ENCODE measurements around the gene SEPTIN2.

SEPTIN2 gene

DNA sequence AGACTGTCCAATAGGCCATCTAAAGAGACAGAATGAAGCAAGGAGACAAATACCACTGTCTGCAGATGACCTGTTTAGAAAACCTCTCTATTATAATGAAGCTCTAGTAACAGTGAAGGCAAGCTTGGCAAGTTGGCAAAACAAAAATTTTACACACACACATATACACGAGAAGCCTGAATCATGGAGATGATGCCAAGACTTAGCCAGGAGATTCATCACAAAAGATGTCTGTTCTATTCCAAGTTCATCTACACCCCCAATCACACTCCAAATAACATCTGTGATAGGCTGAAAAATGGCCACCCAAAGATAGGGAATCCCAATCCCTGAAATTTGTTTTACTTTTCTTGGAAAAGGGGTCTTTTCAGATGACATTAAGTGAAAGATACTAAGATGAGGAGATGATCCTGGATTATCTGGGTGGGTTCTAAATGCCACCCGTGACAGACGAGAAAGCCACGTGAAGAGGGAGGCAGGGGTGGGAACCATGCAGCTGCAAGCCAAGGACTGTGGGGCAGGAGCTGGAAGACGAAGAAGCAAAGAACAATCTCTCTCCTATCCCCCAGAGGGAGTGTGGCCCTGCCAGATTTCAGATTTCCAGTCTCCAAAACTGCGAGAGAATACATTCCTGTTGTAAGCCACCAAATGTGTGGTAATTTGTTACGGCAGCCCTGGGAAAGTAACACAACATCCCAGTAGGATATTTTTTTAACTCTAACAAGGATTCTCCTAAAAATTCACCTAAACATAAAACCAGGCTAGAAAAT is 20.2 kb upstream of the SEPTIN2 start:
- H3K4me1 Mint-ChIP-seq (ENCODE audit: low read depth), result peaks cover 36% of the 10 kb centered on the region
- H3K27ac Mint-ChIP-seq, result no peak overlapping the region
- DNase-seq (ENCODE audit: low spot score), result no peak
- no peaks in the 10 kb centered on the region for H3K9me3 Mint-ChIP-seq
- H3K4me3 Mint-ChIP-seq, result no peak overlapping the region
- H3K27me3 Mint-ChIP-seq (ENCODE audit: low read depth), result no peaks in the 10 kb centered on the region
- peaks cover 15% of the 10 kb centered on the region for H3K36me3 Mint-ChIP-seq (ENCODE audit: low read depth)

DNA sequence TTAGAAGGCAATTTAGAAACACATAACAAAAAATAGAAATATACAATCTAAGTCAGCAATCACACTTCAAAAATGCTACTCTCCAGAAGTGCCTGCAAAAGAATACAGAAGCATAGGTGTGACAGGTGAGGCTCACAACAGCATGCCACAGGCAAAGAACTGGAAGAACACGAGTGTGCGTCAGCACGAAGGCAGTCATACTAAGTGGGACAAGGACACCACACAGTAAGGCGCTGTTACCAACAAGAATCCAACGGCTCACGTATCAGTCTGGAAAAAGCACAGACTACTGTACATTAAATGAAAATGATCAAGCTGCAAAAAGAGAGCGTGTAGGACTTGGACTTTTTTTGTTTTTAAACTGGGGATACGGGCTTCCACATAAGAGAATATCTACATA is 19.0 kb upstream of the SEPTIN2 start:
- H3K27me3 Mint-ChIP-seq (ENCODE audit: low read depth), result no peaks in the 10 kb centered on the region
- no peaks in the 10 kb centered on the region for H3K9me3 Mint-ChIP-seq
- H3K36me3 Mint-ChIP-seq (ENCODE audit: low read depth), result peaks cover 15% of the 10 kb centered on the region
- no peak overlapping the region for H3K4me3 Mint-ChIP-seq
- H3K4me1 Mint-ChIP-seq (ENCODE audit: low read depth), result peaks cover 33% of the 10 kb centered on the region
- no peak for DNase-seq (ENCODE audit: low spot score)
- no peak overlapping the region for H3K27ac Mint-ChIP-seq

DNA sequence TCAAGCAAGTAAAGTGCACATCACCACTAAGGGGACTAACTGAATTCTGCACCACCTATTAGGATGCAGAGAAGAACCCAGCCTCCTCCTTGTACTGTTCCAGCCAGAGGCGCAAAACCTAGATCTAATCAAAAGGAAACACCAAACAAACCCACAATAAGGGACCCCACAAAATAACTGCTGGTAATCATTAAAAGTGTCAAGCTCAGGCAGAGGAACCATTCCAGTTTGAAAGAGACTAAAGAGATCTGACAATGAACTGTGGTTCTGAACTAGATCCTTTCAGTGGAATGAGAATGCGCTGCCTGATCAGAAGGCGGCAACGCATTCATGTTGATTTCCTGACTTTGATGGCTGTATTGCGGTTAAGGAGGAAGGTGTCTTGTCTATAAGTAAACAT is 17.1 kb upstream of the SEPTIN2 start:
- H3K4me1 Mint-ChIP-seq (ENCODE audit: low read depth), result peaks cover 31% of the 10 kb centered on the region
- DNase-seq (ENCODE audit: low spot score), result no peak
- H3K4me3 Mint-ChIP-seq, result peak overlapping the region; percentile 54
- no peaks in the 10 kb centered on the region for H3K27me3 Mint-ChIP-seq (ENCODE audit: low read depth)
- H3K9me3 Mint-ChIP-seq, result no peaks in the 10 kb centered on the region
- H3K27ac Mint-ChIP-seq, result peak overlapping the region; percentile 67
- peaks cover 15% of the 10 kb centered on the region for H3K36me3 Mint-ChIP-seq (ENCODE audit: low read depth)

DNA sequence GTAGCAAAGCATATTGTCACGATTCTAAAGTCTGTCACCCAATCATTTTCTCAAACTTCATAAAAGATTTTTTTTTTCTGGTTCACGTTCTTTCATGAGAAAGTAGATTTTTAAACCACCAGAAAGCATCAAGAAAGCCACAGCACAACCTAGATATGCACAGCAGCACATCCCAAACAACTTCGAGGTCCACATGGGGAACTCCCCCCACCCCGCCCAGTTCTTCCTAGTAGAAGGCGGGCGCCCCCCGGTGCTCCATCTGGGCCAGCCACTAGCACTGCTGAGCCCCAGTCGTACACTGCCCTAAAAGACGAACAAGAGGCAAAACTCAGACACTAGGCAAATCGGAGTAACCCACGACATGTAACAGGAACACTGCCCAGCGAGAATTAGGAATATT is 15.7 kb upstream of the SEPTIN2 start:
- peak overlapping the region; percentile 18 for H3K4me3 Mint-ChIP-seq
- no peaks in the 10 kb centered on the region for H3K9me3 Mint-ChIP-seq
- H3K27me3 Mint-ChIP-seq (ENCODE audit: low read depth), result no peaks in the 10 kb centered on the region
- no peak for DNase-seq (ENCODE audit: low spot score)
- H3K27ac Mint-ChIP-seq, result no peak overlapping the region
- peaks cover 31% of the 10 kb centered on the region for H3K4me1 Mint-ChIP-seq (ENCODE audit: low read depth)
- H3K36me3 Mint-ChIP-seq (ENCODE audit: low read depth), result peaks cover 15% of the 10 kb centered on the region

DNA sequence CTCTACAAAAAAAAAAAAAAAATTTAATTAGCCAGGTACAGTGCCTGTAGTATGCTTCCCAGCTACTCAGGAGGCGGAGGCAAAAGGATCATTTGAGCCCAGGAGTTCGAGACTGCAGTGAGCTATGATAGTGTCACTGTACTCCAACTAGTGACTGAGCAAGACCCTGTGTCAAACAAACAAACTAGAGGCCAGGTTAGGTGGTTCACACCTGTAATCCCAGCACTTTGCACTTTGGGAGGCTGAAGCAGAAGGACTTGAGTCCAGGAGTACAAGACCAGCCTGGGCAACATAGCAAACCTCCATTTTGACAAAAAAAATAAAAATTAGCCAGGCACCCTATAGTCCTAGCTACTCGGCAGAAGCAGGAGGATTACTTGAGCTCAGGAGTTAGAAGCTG is 13.6 kb upstream of the SEPTIN2 start:
- H3K4me3 Mint-ChIP-seq, result no peak overlapping the region

DNA sequence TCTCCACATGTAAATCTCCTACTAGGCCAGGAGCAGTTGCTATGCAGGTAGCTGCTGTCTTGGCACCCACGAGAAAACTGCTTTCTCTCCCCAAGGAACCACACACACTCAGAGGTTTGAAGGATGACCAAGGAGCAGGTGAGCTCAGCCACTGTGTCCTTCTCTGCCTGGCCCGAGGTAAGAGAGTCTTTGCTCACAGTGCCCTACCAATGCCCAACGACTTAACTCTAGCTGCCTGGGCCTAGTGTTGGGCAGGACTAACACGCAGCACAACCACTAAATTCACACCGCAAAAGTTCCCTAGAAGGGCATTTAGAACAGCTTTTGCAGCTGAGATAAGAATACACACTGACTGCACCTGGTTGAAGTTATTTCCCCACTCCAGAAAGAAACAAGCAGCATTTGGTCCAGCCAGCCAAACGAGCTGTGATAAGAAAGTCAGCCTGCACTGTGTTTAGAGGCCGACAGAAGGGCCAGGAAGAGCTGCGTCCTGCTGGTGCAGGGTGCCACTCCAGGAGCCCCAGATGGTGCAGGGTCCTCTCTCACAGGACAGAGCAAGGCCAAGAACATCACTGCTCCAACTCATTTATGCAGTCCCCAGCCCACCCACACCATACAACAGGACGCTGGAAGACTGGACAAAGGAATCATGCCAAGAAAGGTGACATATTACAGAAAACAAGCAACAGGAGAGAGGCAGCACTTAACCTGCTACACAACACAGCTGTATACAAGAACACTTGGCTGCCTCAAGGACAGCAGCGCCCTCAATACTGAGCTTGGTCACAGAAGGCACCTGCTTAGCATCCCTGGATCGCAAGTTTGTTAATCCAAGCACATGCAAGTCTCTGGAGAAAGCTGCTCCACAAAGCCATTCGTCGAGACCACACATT is 12.7 kb upstream of the SEPTIN2 start:
- peaks cover 9% of the 10 kb centered on the region for H3K36me3 Mint-ChIP-seq (ENCODE audit: low read depth)
- H3K27me3 Mint-ChIP-seq (ENCODE audit: low read depth), result no peaks in the 10 kb centered on the region
- no peaks in the 10 kb centered on the region for H3K9me3 Mint-ChIP-seq
- H3K27ac Mint-ChIP-seq, result no peak overlapping the region
- DNase-seq (ENCODE audit: low spot score), result no peak
- peaks cover 26% of the 10 kb centered on the region for H3K4me1 Mint-ChIP-seq (ENCODE audit: low read depth)
- H3K4me3 Mint-ChIP-seq, result no peak overlapping the region

More for the DNA sequence above, 13.6 kb upstream of the SEPTIN2 start:
- Mint-ChIP-seq H3K27ac (no peak overlapping the region), H3K27me3 (ENCODE audit: low read depth) (no peaks in the 10 kb centered on the region), H3K36me3 (ENCODE audit: low read depth) (peaks cover 11% of the 10 kb centered on the region), H3K9me3 (no peaks in the 10 kb centered on the region), H3K4me1 (ENCODE audit: low read depth) (peaks cover 27% of the 10 kb centered on the region)
- DNase-seq (ENCODE audit: low spot score), result no peak

DNA sequence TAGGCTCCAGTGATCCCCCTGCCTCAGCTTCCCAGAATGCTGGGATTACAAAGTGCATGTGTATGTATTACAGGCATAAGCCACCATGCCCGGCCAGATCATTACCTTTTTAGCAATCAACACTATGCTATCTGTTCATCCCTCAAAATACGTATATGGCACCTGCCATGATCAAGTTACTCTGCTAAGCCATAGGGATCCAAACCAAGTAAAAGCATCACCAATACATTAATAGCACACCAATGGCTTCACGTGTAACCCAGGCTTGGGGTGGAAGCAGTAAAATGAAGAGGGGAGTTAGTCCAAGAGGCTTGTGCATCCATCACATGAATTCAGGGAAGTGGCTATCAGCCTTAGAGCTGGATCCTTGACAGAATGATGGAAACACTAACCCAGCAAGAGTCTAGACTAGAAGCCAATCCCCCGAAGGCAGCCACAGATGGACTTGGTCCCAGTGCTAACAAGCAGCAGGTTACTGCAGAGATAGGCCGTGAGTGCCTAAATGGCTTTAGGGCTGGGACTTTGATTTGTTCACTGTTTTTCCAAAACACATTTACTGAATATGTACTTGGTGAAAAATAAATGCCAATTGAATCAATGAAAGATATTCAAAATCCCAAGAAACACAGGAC is 11.6 kb upstream of the SEPTIN2 start:
- Mint-ChIP-seq H3K4me1 (ENCODE audit: low read depth) (peaks cover 27% of the 10 kb centered on the region), H3K4me3 (no peak overlapping the region)

DNA sequence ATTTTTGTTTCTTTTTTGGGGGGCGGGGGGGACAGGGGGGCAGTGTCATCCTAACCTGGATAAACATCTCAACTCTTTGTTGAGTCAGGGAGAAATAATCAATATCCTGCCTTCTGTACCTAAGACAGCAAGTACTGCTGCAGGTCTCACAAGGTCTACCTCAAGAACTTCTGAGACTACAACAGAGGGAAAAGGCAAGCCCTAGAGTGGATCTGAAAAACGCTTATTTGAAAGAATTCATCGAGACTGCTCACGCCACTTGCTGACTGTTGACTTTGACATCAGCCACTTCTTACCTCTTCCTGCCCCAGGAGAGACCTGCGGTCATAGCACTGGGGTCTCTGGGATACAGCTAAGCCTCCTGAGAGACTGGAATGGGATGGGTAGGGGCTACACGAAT is 8.7 kb upstream of the SEPTIN2 start:
- H3K4me1 Mint-ChIP-seq (ENCODE audit: low read depth), result peaks cover 40% of the 10 kb centered on the region
- no peak for DNase-seq (ENCODE audit: low spot score)
- H3K9me3 Mint-ChIP-seq, result no peaks in the 10 kb centered on the region
- H3K27ac Mint-ChIP-seq, result no peak overlapping the region
- peaks cover 6% of the 10 kb centered on the region for H3K36me3 Mint-ChIP-seq (ENCODE audit: low read depth)
- no peaks in the 10 kb centered on the region for H3K27me3 Mint-ChIP-seq (ENCODE audit: low read depth)
- no peak overlapping the region for H3K4me3 Mint-ChIP-seq

More for the DNA sequence above, 11.6 kb upstream of the SEPTIN2 start:
- Mint-ChIP-seq H3K27ac (no peak overlapping the region), H3K27me3 (ENCODE audit: low read depth) (no peaks in the 10 kb centered on the region), H3K36me3 (ENCODE audit: low read depth) (peaks cover 6% of the 10 kb centered on the region), H3K9me3 (no peaks in the 10 kb centered on the region)
- DNase-seq (ENCODE audit: low spot score), result no peak

DNA sequence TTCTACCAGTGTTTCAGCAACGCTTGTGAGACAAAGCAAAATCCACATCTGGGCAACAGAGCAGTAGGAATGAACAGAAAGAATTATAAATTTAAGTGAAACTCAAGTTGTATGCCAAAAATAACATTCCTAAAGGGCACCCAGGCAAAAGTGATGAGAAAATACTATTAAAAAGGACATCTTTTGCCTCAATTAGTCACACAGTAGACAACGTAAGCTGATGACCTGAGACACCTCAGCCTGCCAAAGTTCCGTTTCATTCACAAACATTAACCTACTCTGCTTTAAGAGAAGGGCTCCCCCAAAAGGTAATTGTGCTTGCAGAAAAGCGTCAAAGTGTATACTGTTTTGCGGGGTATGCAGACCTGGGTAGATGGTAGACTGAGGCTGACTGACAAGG is 7.5 kb upstream of the SEPTIN2 start:
- H3K27ac Mint-ChIP-seq, result no peak overlapping the region
- peaks cover 40% of the 10 kb centered on the region for H3K4me1 Mint-ChIP-seq (ENCODE audit: low read depth)
- H3K9me3 Mint-ChIP-seq, result no peaks in the 10 kb centered on the region
- peaks cover 6% of the 10 kb centered on the region for H3K36me3 Mint-ChIP-seq (ENCODE audit: low read depth)
- DNase-seq (ENCODE audit: low spot score), result no peak
- H3K27me3 Mint-ChIP-seq (ENCODE audit: low read depth), result no peaks in the 10 kb centered on the region
- H3K4me3 Mint-ChIP-seq, result no peak overlapping the region

DNA sequence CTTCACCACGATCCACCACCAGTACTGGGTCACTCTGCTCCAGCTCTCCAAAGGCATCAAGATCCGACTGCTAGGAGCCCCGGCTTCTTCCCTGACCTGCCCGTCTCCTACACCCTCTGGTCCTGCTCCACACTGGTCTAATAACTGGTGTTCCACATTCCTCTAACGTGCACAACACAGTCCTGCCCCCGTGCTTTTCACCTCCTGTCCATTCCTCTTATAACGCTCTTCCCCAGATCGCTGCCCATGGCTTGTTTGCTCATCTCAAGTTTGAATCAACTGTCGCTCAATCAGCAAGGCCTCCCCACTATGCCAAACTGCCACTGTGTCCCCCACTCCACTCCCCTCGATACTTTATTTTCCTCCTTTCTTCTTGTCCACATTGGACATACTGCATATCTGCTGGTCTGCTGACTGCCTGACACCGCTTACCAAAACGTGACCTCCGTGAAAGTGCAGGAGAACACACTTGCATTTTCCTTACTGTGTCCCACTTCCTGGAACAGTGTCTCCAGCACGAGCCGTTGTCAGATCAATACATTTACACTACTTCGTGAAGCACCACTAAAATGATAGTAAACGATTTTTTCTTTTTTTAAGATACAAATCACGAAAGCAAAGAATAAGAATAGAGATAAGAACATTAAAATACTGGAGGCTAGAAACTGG is 6.8 kb upstream of the SEPTIN2 start:
- no peaks in the 10 kb centered on the region for H3K27me3 Mint-ChIP-seq (ENCODE audit: low read depth)
- H3K4me1 Mint-ChIP-seq (ENCODE audit: low read depth), result peaks cover 44% of the 10 kb centered on the region
- H3K27ac Mint-ChIP-seq, result no peak overlapping the region
- no peaks in the 10 kb centered on the region for H3K9me3 Mint-ChIP-seq
- DNase-seq (ENCODE audit: low spot score), result no peak
- peaks cover 6% of the 10 kb centered on the region for H3K36me3 Mint-ChIP-seq (ENCODE audit: low read depth)
- H3K4me3 Mint-ChIP-seq, result no peak overlapping the region

DNA sequence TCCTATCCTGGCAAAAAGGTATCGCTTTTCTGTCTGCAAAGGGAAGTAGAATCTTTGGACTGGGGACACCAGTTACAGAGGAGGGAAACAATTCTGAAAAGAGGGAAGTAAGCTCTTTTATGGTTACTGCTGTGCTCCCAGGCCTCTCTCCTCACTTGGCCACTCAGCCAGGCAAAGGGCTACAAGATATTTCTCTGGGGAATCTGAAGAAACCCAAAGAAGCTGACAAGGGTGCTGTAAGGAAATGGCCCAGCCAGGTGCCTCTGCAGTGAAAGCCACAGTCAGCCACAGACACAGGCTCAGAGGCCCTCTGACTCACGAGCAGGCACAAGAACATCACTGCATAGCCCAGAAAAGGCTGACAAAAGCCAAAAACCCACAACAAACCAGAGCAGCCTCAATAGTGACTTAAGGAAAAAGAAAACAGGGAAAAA is 6.0 kb upstream of the SEPTIN2 start:
- peak overlapping the region; percentile 77 for H3K27ac Mint-ChIP-seq
- peak overlapping the region; percentile 60 for H3K4me3 Mint-ChIP-seq
- peaks cover 47% of the 10 kb centered on the region for H3K4me1 Mint-ChIP-seq (ENCODE audit: low read depth)
- H3K36me3 Mint-ChIP-seq (ENCODE audit: low read depth), result peaks cover 6% of the 10 kb centered on the region
- no peaks in the 10 kb centered on the region for H3K9me3 Mint-ChIP-seq
- peak; percentile 66 for DNase-seq (ENCODE audit: low spot score)
- no peaks in the 10 kb centered on the region for H3K27me3 Mint-ChIP-seq (ENCODE audit: low read depth)

DNA sequence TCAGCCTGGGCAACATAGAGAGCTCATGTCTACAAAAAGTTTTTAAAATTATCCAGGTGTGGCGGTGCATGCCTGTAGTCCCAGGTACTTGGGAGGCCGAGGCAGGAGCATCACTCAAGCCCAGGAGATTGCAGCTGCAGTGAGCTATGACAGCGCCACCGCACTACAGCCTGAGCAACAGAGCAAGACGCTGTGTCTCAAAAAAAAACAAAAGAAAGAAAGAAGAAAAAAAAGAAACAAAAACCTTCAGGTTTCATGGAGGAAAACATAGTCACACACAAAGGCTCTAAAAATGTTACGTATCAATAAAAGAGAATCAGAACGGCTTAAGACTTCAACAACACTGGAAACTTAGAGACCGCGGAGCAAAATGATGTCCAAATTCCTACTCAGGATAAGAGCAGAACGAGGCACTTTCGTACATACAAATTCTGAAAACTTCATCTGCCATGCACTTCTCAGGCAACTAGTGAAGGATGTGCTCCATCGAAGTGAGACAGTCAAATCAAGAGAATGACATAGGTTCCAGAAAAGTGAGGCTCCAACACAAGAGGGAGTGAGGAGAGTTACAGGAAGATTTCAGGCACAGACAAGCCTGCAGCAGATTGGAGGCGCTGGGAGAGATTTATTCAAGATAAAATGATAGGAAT is 4.7 kb upstream of the SEPTIN2 start:
- H3K9me3 Mint-ChIP-seq, result no peaks in the 10 kb centered on the region
- peaks cover 47% of the 10 kb centered on the region for H3K4me1 Mint-ChIP-seq (ENCODE audit: low read depth)
- H3K27ac Mint-ChIP-seq, result no peak overlapping the region
- H3K27me3 Mint-ChIP-seq (ENCODE audit: low read depth), result no peaks in the 10 kb centered on the region
- no peak for DNase-seq (ENCODE audit: low spot score)
- peaks cover 6% of the 10 kb centered on the region for H3K36me3 Mint-ChIP-seq (ENCODE audit: low read depth)
- peak overlapping the region; percentile 10 for H3K4me3 Mint-ChIP-seq

DNA sequence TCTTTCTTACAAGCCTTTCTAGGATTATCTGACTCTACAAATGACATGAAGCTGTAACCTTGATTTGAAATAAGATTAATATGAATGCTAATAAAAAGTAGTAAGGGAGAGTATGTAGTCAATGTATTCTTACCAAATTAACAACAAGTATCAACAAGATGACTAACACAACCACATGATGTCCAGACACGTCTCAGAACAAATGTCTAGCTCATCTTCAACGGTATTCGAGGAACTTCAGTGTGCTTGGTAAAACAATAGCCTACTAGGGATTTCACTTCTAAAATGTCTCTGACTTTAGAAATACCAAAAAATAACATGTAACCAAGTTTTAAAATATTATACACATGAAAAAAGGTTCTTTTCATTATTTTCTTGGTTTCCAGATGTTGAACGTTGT is 3.6 kb upstream of the SEPTIN2 start:
- no peak for DNase-seq (ENCODE audit: low spot score)
- peaks cover 51% of the 10 kb centered on the region for H3K4me1 Mint-ChIP-seq (ENCODE audit: low read depth)
- H3K9me3 Mint-ChIP-seq, result no peaks in the 10 kb centered on the region
- peaks cover 11% of the 10 kb centered on the region for H3K36me3 Mint-ChIP-seq (ENCODE audit: low read depth)
- no peaks in the 10 kb centered on the region for H3K27me3 Mint-ChIP-seq (ENCODE audit: low read depth)
- H3K4me3 Mint-ChIP-seq, result no peak overlapping the region
- H3K27ac Mint-ChIP-seq, result peak overlapping the region; percentile 8
